Embryonic facial prominence (tissue), 1 donor: ENCODE measurements around the gene CATSPER1.
"Not testable (repeated sequence)": the region's sequence is repeated elsewhere in the genome, so short reads cannot be mapped to it uniquely, and the experiment has no call there.

Source experiments
- DNase-seq: peaks from one replicate; pipeline ENCODE4 v3.0.0-alpha.2; 2016; ENCODE audit errors: extremely low spot score

Gene CATSPER1

DNA sequence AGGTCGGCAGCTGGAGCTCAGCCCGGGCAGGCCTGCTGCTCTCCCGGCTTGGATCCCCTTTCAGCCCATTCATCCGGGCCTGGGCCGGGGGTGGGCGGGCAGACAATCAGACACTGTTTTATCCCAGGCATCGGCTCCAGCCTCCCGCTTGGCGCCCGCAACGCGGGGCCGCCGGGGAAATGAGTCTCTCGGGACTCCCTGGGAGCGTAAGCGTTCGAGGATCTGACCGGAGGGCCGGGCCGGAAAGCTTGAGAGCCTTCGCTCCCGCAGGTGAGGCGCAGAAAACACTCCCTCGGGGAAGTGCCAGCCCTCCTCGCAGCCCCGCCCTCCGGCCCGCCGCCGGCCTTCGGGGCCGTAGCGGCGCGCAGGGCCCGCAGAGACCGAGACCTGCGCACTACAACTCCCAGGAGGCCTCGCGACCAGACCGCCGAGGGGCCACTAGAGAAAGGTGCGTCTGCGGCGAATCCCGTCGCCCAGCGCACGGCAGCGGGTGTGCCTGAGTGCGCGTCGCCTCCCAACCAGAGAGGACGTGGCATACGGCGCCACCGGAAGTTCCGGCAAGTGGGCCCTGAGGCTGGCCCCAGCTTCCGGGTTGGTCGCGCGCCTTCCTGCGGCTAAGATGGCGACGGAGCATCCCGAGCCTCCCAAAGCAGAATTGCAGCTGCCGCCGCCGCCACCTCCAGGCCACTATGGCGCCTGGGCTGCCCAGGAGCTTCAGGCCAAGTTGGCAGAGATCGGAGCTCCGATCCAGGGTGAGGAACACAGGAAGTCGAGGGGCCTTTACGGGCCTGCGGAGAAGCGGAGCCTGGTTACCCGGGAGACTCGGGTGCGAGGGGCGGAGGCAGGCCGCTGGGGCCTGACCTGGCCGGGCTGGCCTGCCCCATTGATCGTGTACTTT lies 25.7 kb upstream of the CATSPER1 start, which contains the start of gene SF3B2:
Gene SF3B2, plus strand, starts transcription at position 599 of the 898 bp plus-strand sequence. Its CDS starts 21 bp downstream, at position 620.
- DNase-seq: peak; percentile 96

- no peak for DNase-seq
Measured at GRCh38 chr11:66051371-66051765, 25.1 kb upstream of the CATSPER1 start.

- no peak for DNase-seq
Measured at GRCh38 chr11:66050581-66051231, 24.4 kb upstream of the CATSPER1 start.

GRCh38 chr11:66048547-66049323 lies 22.5 kb upstream of the CATSPER1 start, which contains the start of gene GAL3ST3:
Gene GAL3ST3 (minus strand): TSS chr11:66049161. CDS start chr11:66045415, 3,746 bp downstream.
- no peak for DNase-seq

- DNase-seq: no peak
Measured at GRCh38 chr11:66047541-66048365, 21.5 kb upstream of the CATSPER1 start.

DNA sequence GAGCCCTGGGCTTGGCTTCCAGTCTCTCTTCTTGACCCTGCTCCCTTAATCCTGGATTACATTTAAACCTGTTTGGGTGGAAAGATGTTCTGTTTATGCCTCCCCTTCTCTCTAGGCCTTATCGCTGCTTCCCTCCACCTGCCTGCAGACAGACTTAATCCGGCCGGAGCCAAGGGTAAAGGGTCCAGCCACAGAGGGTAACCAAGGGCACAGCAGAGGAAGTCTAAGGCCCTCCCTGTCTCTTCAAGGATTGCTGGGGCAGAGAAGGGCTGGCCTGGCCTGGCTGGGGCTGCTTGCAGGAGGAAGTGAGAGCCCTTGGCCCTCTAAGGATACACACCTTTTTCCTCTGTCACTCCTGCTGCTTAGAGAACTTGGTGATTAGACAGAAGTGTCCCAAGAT lies 20.6 kb upstream of the CATSPER1 start:
- no peak for DNase-seq

GRCh38 chr11:66045177-66045639 lies 18.9 kb upstream of the CATSPER1 start:
- no peak for DNase-seq

GRCh38 chr11:66044757-66045156 lies 18.5 kb upstream of the CATSPER1 start:
- no peak for DNase-seq

- no peak for DNase-seq
Measured at GRCh38 chr11:66042996-66043906, 17.0 kb upstream of the CATSPER1 start.

DNA sequence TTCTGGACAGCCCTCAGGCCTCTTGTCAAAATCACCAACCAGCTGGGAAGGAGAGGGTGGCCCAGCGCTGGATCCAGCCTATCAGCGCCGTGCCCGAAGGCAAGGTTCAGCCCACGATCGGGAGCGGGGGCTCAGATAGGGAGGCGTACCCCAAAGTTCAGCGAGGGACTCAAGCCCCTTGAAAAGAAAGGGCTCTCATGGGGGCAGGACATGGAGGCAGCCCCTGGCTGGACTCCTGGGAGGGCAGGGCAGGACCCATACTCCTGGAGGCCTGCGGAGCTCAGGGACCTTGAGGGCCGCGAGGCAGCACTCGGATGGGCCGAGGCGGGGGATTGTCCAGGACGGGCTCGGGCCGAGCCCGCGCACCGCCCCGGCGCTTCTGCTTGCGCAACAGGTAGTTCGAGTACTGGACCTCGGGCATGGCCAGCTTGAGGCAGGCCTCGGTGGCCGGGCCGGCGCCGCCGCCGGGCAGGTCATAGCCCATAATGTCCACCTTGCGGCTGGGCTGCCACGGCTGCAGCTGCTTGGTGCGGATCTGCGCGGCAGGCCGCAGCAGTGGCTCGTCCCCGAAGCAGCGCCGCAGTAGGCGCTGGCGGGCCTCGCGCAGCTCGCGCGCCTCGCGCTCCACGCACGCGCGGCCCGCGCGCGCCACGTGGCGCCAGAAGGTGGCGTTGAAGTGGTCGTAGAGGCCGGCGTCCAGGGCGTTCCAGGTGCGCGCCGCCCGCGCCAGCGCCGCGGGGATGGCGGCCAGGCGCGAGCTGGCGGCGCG lies 16.1 kb upstream of the CATSPER1 start:
- DNase-seq: no peak

DNA sequence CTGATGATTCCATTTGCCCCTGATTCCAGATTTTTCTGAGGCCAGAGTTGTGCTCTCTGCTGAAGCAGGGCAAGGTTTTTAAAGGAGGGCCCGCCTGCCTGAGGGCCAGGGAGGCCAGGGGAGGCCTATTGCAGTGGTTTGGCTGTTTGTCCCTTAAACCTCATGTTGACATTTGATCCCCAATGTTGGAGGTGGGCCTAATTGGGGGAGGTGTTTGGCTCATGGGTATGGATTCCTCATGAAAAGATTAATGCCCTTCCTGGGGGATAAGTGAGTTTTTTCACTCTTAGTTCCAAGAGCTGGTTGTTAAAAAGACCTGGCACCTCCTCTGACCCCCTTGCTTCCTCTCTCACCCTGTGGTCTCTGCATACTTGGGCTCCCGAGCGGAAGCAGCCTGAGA lies 13.5 kb upstream of the CATSPER1 start:
- DNase-seq: no peak

DNA sequence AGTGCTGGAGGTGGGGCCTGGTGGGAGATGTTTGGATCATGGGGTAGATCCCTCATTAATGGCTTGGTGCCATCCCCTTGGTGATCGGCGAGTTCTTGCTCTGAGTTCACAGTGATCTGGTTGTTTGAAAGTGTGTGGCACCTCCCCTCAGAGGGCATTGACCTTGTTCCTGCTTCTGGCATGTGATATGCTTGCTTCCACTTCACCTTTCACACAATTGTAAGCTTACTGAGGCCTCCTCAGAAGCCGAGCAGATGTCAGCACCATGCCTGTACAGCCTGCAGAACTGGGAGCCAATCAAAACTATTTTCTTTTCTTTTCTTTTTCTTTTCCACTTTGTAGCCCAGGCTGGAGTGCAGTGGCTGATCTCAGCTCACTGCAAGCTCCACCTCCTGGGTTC lies 11.0 kb upstream of the CATSPER1 start:
- no peak for DNase-seq

- no peak for DNase-seq
Measured at GRCh38 chr11:66036334-66036710, 10.0 kb upstream of the CATSPER1 start.

DNA sequence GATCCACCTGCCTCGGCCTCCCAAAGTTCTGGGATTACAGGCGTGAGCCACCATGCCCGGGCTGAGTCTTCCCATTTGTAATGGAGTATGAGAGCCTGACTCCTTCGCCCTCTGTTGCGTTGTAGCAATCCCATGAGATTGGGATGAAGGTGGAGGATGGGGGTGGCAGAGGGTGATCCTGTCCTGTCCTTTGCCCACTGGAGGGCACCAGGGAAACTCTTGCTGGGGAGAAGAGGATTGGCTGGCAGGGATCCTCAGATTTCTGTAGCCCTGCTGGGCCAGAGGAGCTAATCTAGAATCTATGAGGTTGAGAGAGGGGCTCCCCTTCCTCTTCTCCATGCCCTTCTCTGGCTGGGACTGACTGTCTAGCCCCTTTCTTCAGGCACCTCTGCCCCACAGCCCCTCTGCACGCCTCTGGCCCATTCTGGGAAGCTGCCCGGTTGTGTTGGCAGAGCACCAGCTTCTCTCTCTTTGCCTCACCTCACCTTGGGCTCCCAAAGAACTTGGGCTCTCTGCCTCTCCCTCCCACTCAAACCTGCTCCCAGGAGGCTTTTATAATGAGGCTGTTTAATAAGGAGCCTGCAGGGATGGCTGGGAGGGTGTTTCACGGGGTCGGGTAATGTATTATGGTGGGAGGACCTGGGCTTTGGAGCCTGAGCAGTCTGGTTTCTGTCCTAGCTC lies 9.5 kb upstream of the CATSPER1 start:
- no peak for DNase-seq

DNA sequence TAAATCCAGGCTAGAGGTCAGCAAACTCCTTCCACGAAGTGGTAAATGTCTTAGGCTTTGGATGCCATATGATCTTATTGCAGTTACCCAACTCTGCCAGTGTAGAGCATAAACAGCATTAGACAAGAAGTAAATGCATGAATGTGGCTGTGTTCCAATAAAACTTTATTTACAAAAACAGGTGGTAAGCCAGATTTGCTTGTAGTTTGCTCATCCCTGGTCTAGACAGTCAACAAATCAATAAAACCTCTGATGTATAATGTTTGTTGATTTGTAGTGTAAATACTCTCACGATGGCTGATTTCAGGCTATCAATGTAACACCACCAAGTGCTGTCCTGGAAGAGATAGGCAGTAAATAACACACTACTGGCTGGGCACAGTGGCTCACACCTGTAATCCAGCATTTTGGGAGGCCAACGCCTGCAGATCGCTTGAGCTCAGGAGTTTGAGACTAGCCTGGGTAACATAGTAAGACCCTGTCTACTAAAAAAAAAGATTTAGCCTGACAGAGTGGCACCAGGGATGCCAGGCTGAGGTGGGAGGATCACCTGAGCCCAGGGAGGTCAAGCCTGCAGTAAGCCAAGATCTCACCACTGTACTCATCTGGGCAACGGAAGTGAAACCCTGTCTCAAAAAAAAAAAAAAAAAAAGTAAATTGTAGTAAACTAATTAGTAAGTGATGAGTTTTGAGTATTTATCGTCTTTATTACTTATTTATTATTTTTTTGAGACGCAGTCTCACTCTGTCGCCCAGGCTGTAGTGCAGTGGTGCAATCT lies 6.9 kb upstream of the CATSPER1 start:
- no peak for DNase-seq

DNA sequence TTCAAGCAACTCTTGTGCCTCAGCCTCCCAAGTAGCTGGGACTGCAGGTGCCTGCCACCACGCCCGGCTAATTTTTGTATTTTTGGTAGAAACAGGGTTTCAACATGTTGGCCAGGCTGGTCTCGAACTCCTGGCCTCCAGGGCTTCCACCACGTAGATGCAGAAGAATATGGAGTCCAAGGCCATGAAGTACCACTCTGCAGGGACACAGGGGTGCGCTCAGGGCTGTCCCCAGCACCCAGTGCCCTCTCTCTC lies 3.2 kb downstream of the CATSPER1 start:
- DNase-seq: not testable (repeated sequence)

DNA sequence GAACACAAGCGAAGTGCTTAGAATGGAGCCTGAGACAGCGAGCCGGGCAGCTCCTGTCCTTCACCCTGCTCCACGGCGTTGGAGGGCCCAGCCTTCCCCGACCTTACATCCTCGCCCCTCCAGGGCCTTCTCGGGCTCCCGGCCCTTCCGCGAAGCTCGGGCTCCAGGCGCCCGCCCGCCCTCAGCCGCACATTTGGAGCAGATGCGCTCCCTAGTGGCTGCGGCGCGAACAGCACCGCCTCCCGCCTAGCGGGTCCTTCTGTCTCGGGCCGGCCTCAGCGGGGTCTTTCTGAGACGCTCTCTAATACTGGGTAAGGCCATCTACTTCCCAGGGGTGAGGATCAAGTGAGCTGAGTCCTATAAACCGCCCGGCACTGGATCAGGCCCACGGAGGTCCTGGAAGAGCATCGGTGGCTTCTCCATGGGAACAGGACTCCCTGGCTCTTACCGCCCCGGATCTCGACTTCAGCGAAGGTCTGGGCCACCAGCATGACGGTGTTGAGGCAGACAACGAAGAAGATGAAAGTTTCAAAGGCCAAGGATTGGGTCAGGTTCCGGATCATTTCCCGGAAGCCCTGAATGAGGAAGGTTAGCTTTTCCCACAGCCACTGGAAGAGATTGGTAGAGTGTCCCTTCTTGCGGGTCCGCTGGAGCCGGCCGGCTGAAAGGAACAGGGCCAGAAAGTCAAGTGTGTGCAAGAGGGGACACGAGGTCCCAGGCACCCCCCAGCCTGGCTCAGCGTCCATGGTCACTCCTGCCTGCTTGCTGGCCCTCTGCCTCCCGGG lies 3.7 kb downstream of the CATSPER1 start:
- DNase-seq: no peak
